GOT3 (cell line): ENCODE results near the gene ELMO1.
"Not testable (repeated sequence)": the region's sequence is repeated elsewhere in the genome, so short reads cannot be mapped to it uniquely, and the experiment has no call there.

ENCODE experiments used
- DNase-seq: peaks from one replicate; lab custom pipeline; 2025; ENCODE audit warnings: mixed read lengths; lab: John Stamatoyannopoulos, UW

Gene ELMO1

GRCh38 chr7:37011151-37011890 lies 437.3 kb downstream of the ELMO1 start:
- no peak for DNase-seq

GRCh38 chr7:37009125-37009675 lies 439.5 kb downstream of the ELMO1 start:
- no peak for DNase-seq

GRCh38 chr7:37007691-37008090 lies 441.0 kb downstream of the ELMO1 start:
- no peak for DNase-seq

- no peak for DNase-seq
Observed at GRCh38 chr7:37007268-37007667, 441.4 kb downstream of the ELMO1 start.

GRCh38 chr7:37006764-37007163 lies 441.9 kb downstream of the ELMO1 start:
- DNase-seq: no peak

- no peak for DNase-seq
Observed at GRCh38 chr7:37000511-37000910, 448.2 kb downstream of the ELMO1 start.

GRCh38 chr7:36999626-37000485 lies 448.8 kb downstream of the ELMO1 start:
- no peak for DNase-seq

GRCh38 chr7:36995776-36996175 lies 452.9 kb downstream of the ELMO1 start:
- no peak for DNase-seq

GRCh38 chr7:36994456-36995112 lies 454.1 kb downstream of the ELMO1 start:
- no peak for DNase-seq

- peak; percentile 62 for DNase-seq
Observed at GRCh38 chr7:36986948-36987724, 461.5 kb downstream of the ELMO1 start.

- DNase-seq: no peak
Observed at GRCh38 chr7:36986511-36986933, 462.1 kb downstream of the ELMO1 start.

- DNase-seq: no peak
Observed at GRCh38 chr7:36985866-36986400, 462.7 kb downstream of the ELMO1 start.

- no peak for DNase-seq
Observed at GRCh38 chr7:36985316-36985715, 463.3 kb downstream of the ELMO1 start.

- no peak for DNase-seq
Observed at GRCh38 chr7:36984710-36985312, 463.9 kb downstream of the ELMO1 start.

- no peak for DNase-seq
Observed at GRCh38 chr7:36984041-36984521, 464.6 kb downstream of the ELMO1 start.

- DNase-seq: no peak
Observed at GRCh38 chr7:36982766-36983165, 465.9 kb downstream of the ELMO1 start.

- no peak for DNase-seq
Observed at GRCh38 chr7:36979810-36980248, 468.8 kb downstream of the ELMO1 start.

GRCh38 chr7:36978461-36978860 lies 470.2 kb downstream of the ELMO1 start:
- DNase-seq: no peak

- no peak for DNase-seq
Observed at GRCh38 chr7:36977878-36978277, 470.8 kb downstream of the ELMO1 start.

- DNase-seq: not testable (repeated sequence)
Observed at GRCh38 chr7:36973534-36973933, 475.1 kb downstream of the ELMO1 start.

GRCh38 chr7:36972140-36972518 lies 476.5 kb downstream of the ELMO1 start:
- DNase-seq: no peak
